K562 (cell line): ENCODE results near the gene MYOM1. TPM values are rescaled to one million over a fixed set of nuclear protein-coding genes. Genes with fewer than 3 reads are reported as not detected.

Source experiments
- BACH1 ChIP-seq: fragments of 200-800 bp; sonication (Bioruptor generic); IDR thresholded peaks from 2 replicates; pipeline ENCODE4 v1.6.1; 2016; ENCODE audit warnings: missing genetic modification characterization, missing compliant biosample characterization
- EP400 ChIP-seq: fragments of 450-650 bp; IDR thresholded peaks from 2 replicates; pipeline ENCODE4 v1.6.1; 2017; ENCODE audit warnings: antibody characterized with exemption, mild to moderate bottlenecking, moderate library complexity
- FOXO4 ChIP-seq: fragments of 450-650 bp; formaldehyde crosslinking; IDR thresholded peaks from 2 replicates; pipeline ENCODE4 v1.4.0; 2020; ENCODE audit warnings: mild to moderate bottlenecking, moderate library complexity
- GABPB2 ChIP-seq: fragments of 250-450 bp; sonication (Bioruptor Pico); conservative IDR thresholded peaks from 2 replicates; pipeline ENCODE4 v1.5.1; 2021; ENCODE audit warnings: mild to moderate bottlenecking
- GTF2B ChIP-seq: IDR thresholded peaks from 2 replicates; pipeline ENCODE4 v1.6.1; 2011; ENCODE audit not compliant: insufficient read length; ENCODE audit errors: extremely low read depth
- KDM4B ChIP-seq, 2 experiments: fragments of 450-650 bp in 1 of 2; sonication (generic) in 1 of 2; IDR thresholded peaks; 2 replicates each; pipeline ENCODE4 v1.6.1; 2016 to 2017; ENCODE audit warnings: borderline replicate concordance in 2 of 2, antibody characterized with exemption in 1 of 2, low read depth in 1 of 2, mild to moderate bottlenecking in 1 of 2
- NCOA2 ChIP-seq, 2 experiments: fragments of 450-650 bp; IDR thresholded peaks; 2 replicates each; pipeline ENCODE4 v1.6.1; 2018; ENCODE audit warnings: mild to moderate bottlenecking in 2 of 2, moderate library complexity in 1 of 2; ENCODE audit not compliant: partially characterized antibody in 2 of 2
- NFXL1 ChIP-seq: fragments of 450-650 bp; formaldehyde crosslinking; IDR thresholded peaks from 2 replicates; pipeline ENCODE4 v1.4.0; 2021; ENCODE audit warnings: mild to moderate bottlenecking
- SPI1 ChIP-seq: IDR thresholded peaks from 2 replicates; pipeline ENCODE4 v1.6.1; 2011; ENCODE audit warnings: low read depth, low read length, control low read depth, borderline replicate concordance
- TCFL5 ChIP-seq: fragments of 250-450 bp; sonication (Bioruptor Pico); conservative IDR thresholded peaks from 2 replicates; pipeline ENCODE4 v1.6.1; 2021; ENCODE audit warnings: mild to moderate bottlenecking, moderate library complexity, matching md5 sums
- U2AF2 ChIP-seq: fragments of 200-400 bp; formaldehyde crosslinking; optimal IDR thresholded peaks from 2 replicates; pipeline ENCODE3; 2017; ENCODE audit warnings: low read depth, mild to moderate bottlenecking, low read length
- YY1 ChIP-seq, 3 experiments: IDR thresholded peaks; 2 replicates each; pipeline ENCODE4 v1.6.1; 2011; ENCODE audit warnings: low read length in 2 of 3, mild to moderate bottlenecking in 2 of 3, moderate library complexity in 2 of 3, borderline replicate concordance in 1 of 3, control low read depth in 1 of 3, low read depth in 1 of 3; ENCODE audit not compliant: insufficient read depth in 3 of 3, insufficient replicate concordance in 2 of 3, control insufficient read depth in 1 of 3, insufficient read length in 1 of 3; ENCODE audit errors: extremely low read depth in 1 of 3
- ZBTB1 ChIP-seq: sonication (generic); formaldehyde crosslinking; IDR thresholded peaks from 2 replicates; pipeline ENCODE4 v1.8.1; 2023; ENCODE audit warnings: missing genetic modification reagents, low read depth, mild to moderate bottlenecking, borderline replicate concordance
- ZNF124 ChIP-seq: sonication (generic); formaldehyde crosslinking; IDR thresholded peaks from 2 replicates; pipeline ENCODE4 v1.8.1; 2022; ENCODE audit warnings: missing genetic modification reagents
- ZNF766 ChIP-seq: fragments of 200-800 bp; sonication (Bioruptor generic); conservative IDR thresholded peaks from 2 replicates; pipeline ENCODE4 v1.6.1; 2016; ENCODE audit warnings: missing genetic modification characterization, missing compliant biosample characterization
- polyA plus RNA-seq, 8 experiments: library from polyadenylated mRNA; depleted of rRNA in 4 of 8; stranded (reverse) in 5 of 8; unstranded in 3 of 8; fragments of >200 nt; fragmentation: Nextera tagmentation in 2 of 8; fragmentation: Illumina TruSeq in 1 of 8; extraction: Ambion mirVana in 2 of 8; extraction: Trizol in 1 of 8; gene quantifications; 2 replicates each; pipeline versions ENCODE4 v1.2.1 to v1.2.3, GENCODE V29; 2011 to 2014; ENCODE audit warnings: inconsistent platforms in 1 of 8, missing spikeins in 1 of 8
- total RNA-seq, 7 experiments: library from RNA; depleted of rRNA in 6 of 7; stranded (reverse); fragments of >200 nt in 6 of 7; fragmentation: Illumina TruSeq in 2 of 7; extraction: Trizol in 2 of 7; gene quantifications; 2 replicates each; pipeline versions ENCODE4 v1.2.1 to v1.2.3, GENCODE V29; 2011 to 2021; ENCODE audit warnings: low replicate concordance in 1 of 7
- TF ChIP-seq, protein P1 (sequence below): fragments of 450-650 bp; formaldehyde crosslinking; IDR thresholded peaks from 2 replicates; pipeline ENCODE4 v1.4.0; 2020; ENCODE audit warnings: mild to moderate bottlenecking, moderate library complexity
- TF ChIP-seq, protein P2 (sequence below): fragments of 450-650 bp; formaldehyde crosslinking; IDR thresholded peaks from 2 replicates; pipeline ENCODE4 v1.4.0; 2022; ENCODE audit warnings: missing genetic modification characterization
- TF ChIP-seq, protein P3 (sequence below): IDR thresholded peaks from 3 replicates; pipeline ENCODE4 v1.6.1; 2011; ENCODE audit warnings: borderline replicate concordance, mild to moderate bottlenecking, moderate library complexity; ENCODE audit not compliant: insufficient read length; ENCODE audit errors: extremely low read depth

MYOM1 gene
- total and polyA plus RNA-seq, 9 of the 15 experiments (the other 6 are each of a cell fraction or from before 2014, with no cell fraction given): 0.01 to 0.62 (median 0.25) TPM

- TF ChIP-seq, protein P1, sequence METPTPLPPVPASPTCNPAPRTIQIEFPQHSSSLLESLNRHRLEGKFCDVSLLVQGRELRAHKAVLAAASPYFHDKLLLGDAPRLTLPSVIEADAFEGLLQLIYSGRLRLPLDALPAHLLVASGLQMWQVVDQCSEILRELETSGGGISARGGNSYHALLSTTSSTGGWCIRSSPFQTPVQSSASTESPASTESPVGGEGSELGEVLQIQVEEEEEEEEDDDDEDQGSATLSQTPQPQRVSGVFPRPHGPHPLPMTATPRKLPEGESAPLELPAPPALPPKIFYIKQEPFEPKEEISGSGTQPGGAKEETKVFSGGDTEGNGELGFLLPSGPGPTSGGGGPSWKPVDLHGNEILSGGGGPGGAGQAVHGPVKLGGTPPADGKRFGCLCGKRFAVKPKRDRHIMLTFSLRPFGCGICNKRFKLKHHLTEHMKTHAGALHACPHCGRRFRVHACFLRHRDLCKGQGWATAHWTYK (CRISPR knock-in tag): no peak
- TF ChIP-seq GTF2B (no peak), FOXO4 (CRISPR knock-in tag) (no peak; the same call in 1 of the 2 replicates), YY1 (IDR thresholded peaks at IDR 0.05; ENCODE audit: borderline replicate concordance in 1 of 3, control insufficient read depth in 1 of 3, extremely low read depth in 1 of 3, insufficient read depth in 3 of 3, insufficient read length in 1 of 3, insufficient replicate concordance in 2 of 3, low read depth in 1 of 3, low read length in 2 of 3) (peak in 2 of 3 experiments; percentile 8 to 46), ZBTB1 (no peak; the same call in 1 of the 2 replicates), NCOA2 (IDR thresholded peaks at IDR 0.05; ENCODE audit: partially characterized antibody in 2 of 2) (no peak), GABPB2 (CRISPR knock-in tag) (no peak), EP400 (peak; percentile 33), NFXL1 (CRISPR knock-in tag) (no peak; the same call in 1 of the 2 replicates), KDM4B (IDR thresholded peaks at IDR 0.05; ENCODE audit: borderline replicate concordance in 2 of 2, low read depth in 1 of 2) (no peak), U2AF2 (no peak), ZNF766 (no peak), TCFL5 (CRISPR knock-in tag) (no peak), ZNF124 (no peak), SPI1 (no peak), BACH1 (tag) (no peak)
- TF ChIP-seq, protein P2, sequence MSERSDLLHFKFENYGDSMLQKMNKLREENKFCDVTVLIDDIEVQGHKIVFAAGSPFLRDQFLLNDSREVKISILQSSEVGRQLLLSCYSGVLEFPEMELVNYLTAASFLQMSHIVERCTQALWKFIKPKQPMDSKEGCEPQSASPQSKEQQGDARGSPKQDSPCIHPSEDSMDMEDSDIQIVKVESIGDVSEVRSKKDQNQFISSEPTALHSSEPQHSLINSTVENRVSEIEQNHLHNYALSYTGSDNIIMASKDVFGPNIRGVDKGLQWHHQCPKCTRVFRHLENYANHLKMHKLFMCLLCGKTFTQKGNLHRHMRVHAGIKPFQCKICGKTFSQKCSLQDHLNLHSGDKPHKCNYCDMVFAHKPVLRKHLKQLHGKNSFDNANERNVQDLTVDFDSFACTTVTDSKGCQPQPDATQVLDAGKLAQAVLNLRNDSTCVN (CRISPR knock-in tag): no peak
- TF ChIP-seq, protein P3, sequence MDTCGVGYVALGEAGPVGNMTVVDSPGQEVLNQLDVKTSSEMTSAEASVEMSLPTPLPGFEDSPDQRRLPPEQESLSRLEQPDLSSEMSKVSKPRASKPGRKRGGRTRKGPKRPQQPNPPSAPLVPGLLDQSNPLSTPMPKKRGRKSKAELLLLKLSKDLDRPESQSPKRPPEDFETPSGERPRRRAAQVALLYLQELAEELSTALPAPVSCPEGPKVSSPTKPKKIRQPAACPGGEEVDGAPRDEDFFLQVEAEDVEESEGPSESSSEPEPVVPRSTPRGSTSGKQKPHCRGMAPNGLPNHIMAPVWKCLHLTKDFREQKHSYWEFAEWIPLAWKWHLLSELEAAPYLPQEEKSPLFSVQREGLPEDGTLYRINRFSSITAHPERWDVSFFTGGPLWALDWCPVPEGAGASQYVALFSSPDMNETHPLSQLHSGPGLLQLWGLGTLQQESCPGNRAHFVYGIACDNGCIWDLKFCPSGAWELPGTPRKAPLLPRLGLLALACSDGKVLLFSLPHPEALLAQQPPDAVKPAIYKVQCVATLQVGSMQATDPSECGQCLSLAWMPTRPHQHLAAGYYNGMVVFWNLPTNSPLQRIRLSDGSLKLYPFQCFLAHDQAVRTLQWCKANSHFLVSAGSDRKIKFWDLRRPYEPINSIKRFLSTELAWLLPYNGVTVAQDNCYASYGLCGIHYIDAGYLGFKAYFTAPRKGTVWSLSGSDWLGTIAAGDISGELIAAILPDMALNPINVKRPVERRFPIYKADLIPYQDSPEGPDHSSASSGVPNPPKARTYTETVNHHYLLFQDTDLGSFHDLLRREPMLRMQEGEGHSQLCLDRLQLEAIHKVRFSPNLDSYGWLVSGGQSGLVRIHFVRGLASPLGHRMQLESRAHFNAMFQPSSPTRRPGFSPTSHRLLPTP: no peak
Observed at GRCh38 chr18:3262234-3263131, 42.7 kb upstream of the MYOM1 start (continued).
